OCI-M1 (cell line): ENCODE measurements around the gene ITGB2.
"Not testable (repeated sequence)": the region's sequence is repeated elsewhere in the genome, so short reads cannot be mapped to it uniquely, and the experiment has no call there.

Experiments used
- DNase-seq: peaks from one replicate; lab custom pipeline; 2025; lab: John Stamatoyannopoulos, UW

Gene ITGB2

GRCh38 chr21:44940116-44940631 lies 19.5 kb upstream of the ITGB2 start:
- peak; percentile 60 for DNase-seq

GRCh38 chr21:44939532-44940115 lies 18.9 kb upstream of the ITGB2 start, which contains the start of gene SLX9:
Gene SLX9 (plus strand): TSS chr21:44940029. CDS start chr21:44940058, 29 bp downstream.
- peak; percentile 93 for DNase-seq

GRCh38 chr21:44938772-44939531 lies 18.3 kb upstream of the ITGB2 start:
- no peak for DNase-seq

- DNase-seq = no peak
These were observed 14.8 kb upstream of the ITGB2 start for GRCh38 chr21:44935533-44935927.

GRCh38 chr21:44934797-44935532 lies 14.3 kb upstream of the ITGB2 start:
- DNase-seq = no peak

GRCh38 chr21:44934276-44934675 lies 13.6 kb upstream of the ITGB2 start:
- DNase-seq = no peak

- DNase-seq = no peak
These were observed 13.2 kb upstream of the ITGB2 start for GRCh38 chr21:44933918-44934260.

GRCh38 chr21:44933199-44933917 lies 12.7 kb upstream of the ITGB2 start:
- no peak for DNase-seq

- peak; percentile 45 for DNase-seq
These were observed 11.9 kb upstream of the ITGB2 start for GRCh38 chr21:44932408-44933181.

GRCh38 chr21:44931501-44932407 lies 11.1 kb upstream of the ITGB2 start:
- DNase-seq = no peak

GRCh38 chr21:44931137-44931500 lies 10.4 kb upstream of the ITGB2 start:
- peak; percentile 26 for DNase-seq

- no peak for DNase-seq
These were observed 9.9 kb upstream of the ITGB2 start for GRCh38 chr21:44930543-44930981.

- DNase-seq = no peak
These were observed 9.3 kb upstream of the ITGB2 start for GRCh38 chr21:44929799-44930542.

- DNase-seq = no peak
These were observed 8.6 kb upstream of the ITGB2 start for GRCh38 chr21:44929242-44929798.

GRCh38 chr21:44928500-44929241 lies 8.0 kb upstream of the ITGB2 start:
- not testable (repeated sequence) for DNase-seq

- DNase-seq = peak; percentile 68
These were observed 7.1 kb upstream of the ITGB2 start for GRCh38 chr21:44927587-44928461.

GRCh38 chr21:44927259-44927586 lies 6.5 kb upstream of the ITGB2 start:
- DNase-seq = no peak
